ENCODE measurements around the gene PALD1.
"Not testable (repeated sequence)": the region's sequence is repeated elsewhere in the genome, so short reads cannot be mapped to it uniquely, and the experiment has no call there.

PALD1 gene

GRCh38 chr10:70482982-70483760 is 4.6 kb downstream of the PALD1 start:
- no peak for DNase-seq

GRCh38 chr10:70483872-70484271 is 5.3 kb downstream of the PALD1 start:
- DNase-seq = not testable (repeated sequence)

- no peak for DNase-seq
Measured at GRCh38 chr10:70487824-70488223, 9.3 kb downstream of the PALD1 start.

GRCh38 chr10:70490142-70490541 is 11.6 kb downstream of the PALD1 start:
- DNase-seq = no peak

- DNase-seq = no peak
Measured at GRCh38 chr10:70491614-70492013, 13.0 kb downstream of the PALD1 start.

- DNase-seq = no peak
Measured at GRCh38 chr10:70492786-70493659, 14.5 kb downstream of the PALD1 start.

GRCh38 chr10:70493660-70494234 is 15.2 kb downstream of the PALD1 start:
- no peak for DNase-seq

GRCh38 chr10:70494536-70494935 is 16.0 kb downstream of the PALD1 start:
- no peak for DNase-seq

- DNase-seq = no peak
Measured at GRCh38 chr10:70494966-70495365, 16.4 kb downstream of the PALD1 start.

- no peak for DNase-seq
Measured at GRCh38 chr10:70495691-70496261, 17.2 kb downstream of the PALD1 start.

GRCh38 chr10:70496341-70497119 is 18.0 kb downstream of the PALD1 start:
- no peak for DNase-seq

- no peak for DNase-seq
Measured at GRCh38 chr10:70497120-70497545, 18.6 kb downstream of the PALD1 start.

- DNase-seq = no peak
Measured at GRCh38 chr10:70498970-70499835, 20.6 kb downstream of the PALD1 start.

GRCh38 chr10:70499836-70500167 is 21.2 kb downstream of the PALD1 start:
- no peak for DNase-seq

GRCh38 chr10:70500368-70500767 is 21.8 kb downstream of the PALD1 start:
- no peak for DNase-seq

GRCh38 chr10:70500812-70501301 is 22.3 kb downstream of the PALD1 start:
- DNase-seq = no peak

GRCh38 chr10:70502406-70502805 is 23.8 kb downstream of the PALD1 start:
- no peak for DNase-seq

- DNase-seq = no peak
Measured at GRCh38 chr10:70503776-70504175, 25.2 kb downstream of the PALD1 start.

GRCh38 chr10:70504521-70505358 is 26.2 kb downstream of the PALD1 start:
- DNase-seq = no peak

GRCh38 chr10:70505908-70506307 is 27.3 kb downstream of the PALD1 start:
- no peak for DNase-seq

Data from DMS79 treated with DMSO at 0.1 percent for 48 hours (cell line).